CD4-positive, alpha-beta T cell treated with Interleukin-2 at 100 ng/mL for 4 hours (primary cell): Measurements from ENCODE around the gene CCSER1.

Experiments used
- DNase-seq: peaks from one replicate; pipeline ENCODE4 v3.0.0-alpha.2; 2020; ENCODE audit warnings: low spot score

CCSER1 gene

DNA sequence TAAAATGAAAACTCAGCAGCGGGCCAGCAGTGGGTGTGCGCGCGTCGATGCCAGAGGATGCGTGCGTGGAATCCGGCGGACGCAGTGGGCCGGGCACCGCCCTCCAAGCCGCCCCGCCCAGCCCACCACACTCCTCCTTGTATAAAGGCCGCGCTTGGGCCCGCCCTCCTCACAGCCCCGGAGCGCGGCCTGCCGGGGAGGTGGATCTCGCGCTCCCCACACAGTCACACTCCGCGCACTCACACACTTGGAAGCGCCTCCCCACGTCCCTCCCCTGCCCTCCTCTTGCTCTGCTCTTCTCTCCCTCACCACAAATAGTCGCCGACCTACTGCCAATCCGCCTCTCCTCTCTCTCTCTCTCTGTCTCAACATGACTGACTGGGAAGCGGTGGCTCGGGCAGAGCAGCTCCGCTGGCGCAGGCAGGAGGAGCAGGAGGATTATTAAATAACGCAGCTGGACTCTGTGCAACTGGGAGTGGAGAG is at the start of gene CCSER1:
Gene CCSER1, plus strand, starts transcription at position 172 of the 483 bp plus-strand sequence.
- peak; percentile 45 for DNase-seq

DNA sequence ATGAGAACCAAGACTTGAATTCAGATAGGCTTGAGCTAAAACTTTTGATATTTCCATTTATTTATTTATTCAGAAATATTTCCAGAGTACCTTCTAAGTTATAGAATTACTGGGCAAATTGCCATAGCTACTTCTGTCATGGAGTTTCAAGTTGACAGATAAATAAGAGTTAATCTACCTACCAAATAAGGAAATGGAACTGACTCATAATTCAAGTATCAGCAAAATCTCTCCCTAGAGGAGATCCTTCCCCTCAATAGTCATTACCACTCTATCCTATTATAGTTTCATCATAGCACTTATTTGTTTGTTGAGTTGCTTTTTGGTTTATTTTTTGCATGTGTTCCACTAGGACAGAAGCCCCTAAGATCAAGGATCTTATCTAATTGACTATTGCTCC is 48.8 kb upstream of the CCSER1 start:
- no peak for DNase-seq

DNA sequence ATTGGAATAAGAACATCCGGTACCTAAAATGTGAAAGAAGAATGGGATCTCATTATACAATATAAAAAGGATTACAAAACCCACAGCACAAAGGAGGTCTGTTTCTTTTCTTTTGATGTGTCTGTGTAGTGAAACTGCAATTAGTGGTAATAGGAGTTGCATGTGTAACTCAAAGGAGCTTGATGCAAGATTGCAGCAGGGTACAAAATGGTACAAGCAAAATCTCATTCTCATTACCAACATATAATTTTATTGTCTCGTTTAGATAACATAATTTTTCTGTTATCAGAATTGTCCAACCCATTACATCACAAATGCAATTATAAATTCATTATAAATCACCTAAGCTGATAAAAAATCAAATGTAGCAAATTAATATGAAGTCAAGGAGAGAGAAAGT is 47.1 kb upstream of the CCSER1 start:
- DNase-seq = no peak

DNA sequence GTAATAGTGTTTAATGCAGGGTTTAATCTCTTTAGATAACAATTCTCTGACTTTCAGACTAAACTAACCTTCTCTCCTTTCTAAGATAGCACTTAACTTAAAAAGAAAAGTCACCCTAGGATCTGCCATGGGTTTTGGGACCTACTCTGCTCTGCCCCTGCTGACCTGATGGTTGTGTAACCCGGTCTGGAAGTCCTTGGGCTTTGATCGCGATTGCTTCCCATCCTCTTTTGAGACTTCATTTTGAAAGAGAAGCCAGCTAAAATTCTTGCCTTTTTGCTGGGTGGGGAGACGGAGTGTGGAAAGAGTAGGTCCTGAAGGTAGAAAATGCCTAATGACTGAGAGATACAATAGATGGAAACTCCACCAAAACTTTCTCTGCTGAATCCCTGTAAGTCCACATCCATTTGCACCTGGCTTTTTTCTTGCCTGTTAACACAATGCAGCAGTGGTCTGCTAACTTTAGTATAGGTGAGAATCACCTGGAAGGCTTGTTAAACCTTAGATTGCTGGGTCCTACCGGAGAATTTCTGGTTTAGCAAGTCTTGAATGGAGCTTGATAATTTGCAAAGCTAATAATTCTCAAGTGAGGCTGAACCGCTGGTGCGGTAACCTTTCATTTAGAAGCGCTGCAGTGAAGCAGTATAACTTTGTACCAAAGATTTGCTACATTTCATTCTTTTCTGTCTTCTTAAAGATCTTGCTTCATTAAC is 45.6 kb upstream of the CCSER1 start:
- DNase-seq = no peak

DNA sequence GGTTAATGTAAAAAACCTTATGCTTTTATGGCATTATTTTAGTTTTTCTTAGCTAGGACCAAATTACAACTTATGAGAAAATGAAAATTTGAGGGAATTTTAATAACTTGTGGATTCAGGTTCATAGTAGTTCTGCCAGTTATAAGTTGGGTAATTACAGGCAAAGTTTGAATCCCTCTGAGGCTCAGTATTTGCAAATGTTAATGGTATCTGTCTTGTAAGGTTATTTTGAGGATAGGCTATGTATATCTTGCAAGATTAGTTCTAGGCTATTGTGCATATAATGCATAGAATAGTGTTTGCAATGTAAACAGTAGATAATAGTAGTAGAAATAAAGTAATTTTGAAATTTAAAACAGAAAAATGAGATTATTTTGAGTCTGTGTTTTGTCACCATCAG is 44.7 kb upstream of the CCSER1 start:
- no peak for DNase-seq

DNA sequence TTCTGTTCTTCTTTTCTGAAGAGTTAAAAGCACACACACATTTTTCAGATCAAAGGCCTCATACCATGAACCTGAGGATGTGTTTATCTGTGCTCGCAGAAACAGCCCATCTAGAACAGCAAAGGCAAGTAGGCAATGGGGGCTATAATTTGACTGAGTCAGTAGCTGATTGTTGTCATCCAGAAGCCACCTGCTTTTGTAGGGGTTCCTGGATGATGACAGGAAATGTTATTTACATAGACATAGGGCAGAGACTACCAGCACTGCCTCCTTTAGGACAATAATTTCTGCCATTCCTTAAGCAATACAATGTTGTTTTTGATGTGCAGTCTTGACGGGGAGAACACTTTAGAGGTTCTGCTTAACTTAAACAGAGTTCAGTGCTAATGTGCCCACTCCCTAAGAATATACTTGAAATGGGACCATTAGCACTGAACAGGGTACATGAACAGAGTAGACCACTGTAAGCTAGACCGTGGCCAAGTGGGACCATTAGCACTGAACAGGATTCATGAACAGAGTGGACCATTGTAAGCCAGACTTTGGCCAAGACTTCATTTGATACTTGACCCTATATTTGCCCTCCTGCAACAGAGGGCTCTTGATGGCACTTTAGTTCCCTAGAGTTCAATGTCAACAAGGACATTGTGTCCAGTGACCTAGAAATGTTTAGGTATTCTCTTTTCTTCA is 42.8 kb upstream of the CCSER1 start:
- no peak for DNase-seq

DNA sequence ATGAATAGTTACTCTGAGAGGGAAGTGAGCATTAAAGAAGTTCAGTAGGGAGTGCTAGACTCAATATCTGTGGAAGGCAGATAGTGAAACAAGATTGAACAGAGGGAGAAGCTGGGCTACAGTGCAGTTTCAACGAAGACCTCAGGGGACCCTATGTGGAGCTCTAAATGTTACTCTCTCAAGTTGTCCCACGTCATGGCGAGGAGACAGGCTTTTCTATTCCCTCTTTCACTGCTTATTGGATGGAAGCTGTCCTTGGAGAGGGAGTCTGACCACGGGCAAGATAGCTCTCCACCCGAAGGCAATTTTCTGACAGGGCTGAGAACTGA is 42.3 kb upstream of the CCSER1 start:
- no peak for DNase-seq

DNA sequence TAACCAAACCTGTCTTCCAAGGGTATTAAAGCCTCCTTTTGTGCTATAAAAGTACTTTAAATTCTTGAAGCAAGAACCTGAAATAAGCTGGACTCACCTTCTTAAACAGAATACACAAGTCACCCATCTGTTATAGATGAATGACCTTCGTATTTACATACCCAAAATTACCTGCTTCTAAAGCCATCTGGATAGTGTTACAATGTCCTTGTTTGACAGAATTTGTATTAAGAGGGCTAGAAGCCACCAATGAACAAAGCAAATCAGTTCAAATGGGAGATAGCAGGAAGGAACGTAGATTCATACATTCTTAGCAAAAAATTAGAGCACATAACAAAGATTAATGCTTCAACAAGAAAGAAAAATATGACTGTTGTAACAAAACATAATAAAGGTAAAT is 33.7 kb upstream of the CCSER1 start:
- DNase-seq = no peak

DNA sequence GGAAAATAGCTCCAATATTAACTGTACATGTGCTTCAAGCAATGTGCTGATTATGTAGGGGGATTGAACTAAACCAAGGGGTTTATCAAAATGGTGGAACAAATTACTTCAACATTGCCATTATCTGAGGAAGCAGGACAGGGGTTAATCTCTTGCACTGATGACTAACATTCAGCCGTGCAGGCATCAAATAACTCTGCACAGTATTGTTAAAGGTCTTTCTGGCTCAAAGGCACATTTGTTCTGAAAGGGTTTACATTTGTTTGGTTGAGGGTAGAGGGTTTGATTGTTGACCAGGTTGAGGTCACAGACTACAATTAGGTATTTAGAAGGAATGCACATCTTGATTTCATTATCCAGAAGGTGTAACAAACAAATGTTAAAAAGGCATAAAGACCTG is 32.2 kb upstream of the CCSER1 start:
- DNase-seq = no peak

DNA sequence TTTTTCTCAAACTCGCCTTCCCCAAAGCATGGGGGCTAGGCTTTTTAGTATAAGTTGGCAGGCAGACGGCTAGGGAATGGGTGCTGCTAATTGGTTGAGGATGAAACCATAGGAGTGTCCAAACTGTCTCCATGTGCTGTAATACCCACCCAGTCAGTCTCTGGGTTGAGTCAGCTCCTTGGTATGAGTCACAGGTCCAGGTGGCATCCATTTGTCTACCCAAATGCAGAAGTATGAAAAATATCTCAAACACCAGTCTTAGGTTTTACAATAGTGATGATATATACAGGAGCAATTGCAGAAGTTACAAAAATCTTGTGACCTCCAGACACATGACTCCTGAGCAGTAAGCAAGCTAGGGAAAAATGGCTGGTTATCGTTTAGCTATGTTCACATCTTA is 27.4 kb upstream of the CCSER1 start:
- DNase-seq = no peak

DNA sequence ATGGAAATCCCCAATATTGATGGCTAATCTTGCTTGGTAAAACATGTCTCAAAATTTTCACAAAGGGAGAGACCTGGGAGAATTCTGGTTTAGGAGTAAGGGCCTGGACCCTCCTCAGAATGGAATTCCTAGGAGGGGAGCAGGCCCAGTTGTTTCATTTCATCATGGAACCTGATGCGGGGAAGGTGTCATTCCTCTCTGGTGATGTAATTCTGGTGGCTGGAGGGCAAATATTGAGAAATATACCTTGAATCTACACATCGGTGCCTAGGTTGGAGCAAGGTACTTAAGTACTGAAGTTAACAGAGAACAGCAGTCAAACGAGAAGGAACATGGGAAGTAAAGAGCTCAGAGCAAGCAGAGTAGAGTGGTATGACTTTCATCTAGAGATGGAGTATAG is 23.2 kb upstream of the CCSER1 start:
- no peak for DNase-seq

DNA sequence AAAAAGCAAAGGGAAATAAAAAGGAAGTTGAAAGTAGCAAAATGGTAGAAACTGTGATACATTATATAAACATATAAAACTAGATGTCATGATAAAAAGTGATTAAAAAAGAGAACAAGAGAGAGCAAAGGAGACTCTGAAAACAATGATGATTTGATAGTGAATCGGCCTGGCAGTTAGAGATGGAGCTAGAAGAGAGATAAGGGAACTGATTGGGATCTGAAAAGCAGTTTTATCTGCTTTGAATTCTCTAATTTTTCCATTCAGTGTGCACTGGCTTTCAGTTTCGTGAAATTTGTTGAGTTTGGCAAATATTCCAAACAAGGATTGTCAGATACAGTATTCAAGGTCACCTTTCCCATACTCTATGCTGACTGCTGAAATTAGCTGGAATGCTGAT is 21.9 kb upstream of the CCSER1 start:
- DNase-seq = no peak

DNA sequence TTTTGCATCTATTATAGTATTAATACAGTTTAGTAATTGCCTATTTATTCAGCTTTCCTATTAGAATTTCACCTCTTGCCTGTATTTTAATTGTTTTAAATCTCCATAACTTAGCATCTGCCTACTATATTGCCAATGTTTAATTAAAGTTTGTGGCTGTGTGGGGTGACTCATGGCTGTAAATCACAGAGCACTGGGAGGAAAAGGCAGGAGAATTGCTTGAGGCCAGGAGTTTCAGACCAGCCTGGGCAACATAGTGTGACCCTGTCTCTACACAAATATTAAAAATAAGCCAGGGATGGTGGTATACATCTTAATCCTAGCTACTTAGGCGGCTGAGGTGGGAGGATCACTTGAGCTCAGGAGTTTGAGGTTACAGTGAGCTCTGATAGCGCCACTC is 14.5 kb upstream of the CCSER1 start:
- DNase-seq = no peak

DNA sequence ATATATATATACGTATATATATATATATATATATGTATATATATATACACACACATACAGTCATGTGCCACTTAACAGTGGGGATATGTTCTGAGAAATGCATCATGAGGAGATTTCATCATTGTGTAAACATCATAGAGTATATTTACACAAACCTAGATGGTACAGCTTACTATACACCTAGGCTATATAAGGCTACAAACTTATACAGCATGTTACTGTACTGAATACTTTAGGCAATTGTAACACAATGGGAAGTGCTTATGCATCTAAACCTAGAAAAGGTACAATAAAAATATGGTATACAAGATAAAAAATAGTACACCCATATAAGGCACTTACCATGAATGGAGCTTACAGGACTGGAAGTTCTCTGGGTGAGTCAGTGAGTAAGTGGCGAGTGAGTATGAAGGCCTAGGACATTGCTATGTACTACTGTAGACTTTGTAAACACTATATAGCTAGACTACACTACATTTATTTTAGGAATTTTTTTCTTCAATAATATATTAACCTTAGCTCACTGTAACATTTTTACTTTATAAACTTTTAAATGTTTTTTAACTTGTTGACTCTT is 13.2 kb upstream of the CCSER1 start:
- DNase-seq = no peak

DNA sequence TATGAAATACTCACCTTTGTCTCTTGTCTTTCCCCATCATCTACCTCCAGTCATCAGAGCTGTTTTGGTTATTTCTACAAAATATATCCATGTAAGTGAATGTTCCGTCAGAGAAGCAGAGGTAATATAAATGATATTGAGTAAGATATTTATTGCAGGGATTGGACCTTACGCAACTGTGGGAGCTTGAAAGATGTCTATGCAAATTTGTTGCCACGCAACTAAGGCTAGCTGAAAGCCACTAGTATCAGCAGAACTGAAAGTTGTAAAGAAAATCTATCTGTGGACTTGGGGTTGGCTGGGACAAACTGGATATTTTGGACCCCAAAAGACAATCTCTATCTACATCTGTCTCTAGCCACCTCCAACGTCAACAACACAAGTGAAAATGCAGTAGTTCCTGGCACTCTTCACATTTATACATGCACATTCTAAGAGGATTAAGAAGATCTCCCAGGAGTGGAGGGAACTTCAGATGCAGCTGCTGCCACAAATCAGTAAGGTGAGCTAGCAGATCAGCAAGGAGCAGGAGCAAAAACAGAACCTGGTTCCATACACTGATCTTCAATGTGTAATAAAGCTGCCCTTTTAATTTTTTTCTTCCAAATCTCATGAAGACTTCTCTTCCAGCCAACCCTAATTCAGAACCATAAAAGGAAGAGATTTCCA is 8.5 kb upstream of the CCSER1 start:
- DNase-seq = no peak

DNA sequence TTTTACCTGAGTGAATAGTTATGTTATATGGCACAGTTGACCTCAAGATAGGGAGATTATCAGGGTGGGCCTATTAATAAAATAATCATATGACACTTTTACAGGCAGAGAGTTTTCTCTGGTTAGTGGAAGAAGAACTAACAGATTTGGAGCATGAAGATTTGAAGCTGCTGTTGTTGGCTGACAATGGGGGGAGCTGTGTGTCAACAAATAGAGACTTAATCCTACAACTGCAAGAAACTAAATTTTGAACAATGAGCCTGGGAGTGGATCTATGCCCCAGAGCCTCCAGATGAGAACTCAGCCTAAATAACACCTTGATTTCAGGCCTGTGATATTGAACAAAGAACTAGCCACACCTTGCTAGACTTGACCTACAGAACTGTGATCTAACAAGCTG is 7.2 kb upstream of the CCSER1 start:
- no peak for DNase-seq

DNA sequence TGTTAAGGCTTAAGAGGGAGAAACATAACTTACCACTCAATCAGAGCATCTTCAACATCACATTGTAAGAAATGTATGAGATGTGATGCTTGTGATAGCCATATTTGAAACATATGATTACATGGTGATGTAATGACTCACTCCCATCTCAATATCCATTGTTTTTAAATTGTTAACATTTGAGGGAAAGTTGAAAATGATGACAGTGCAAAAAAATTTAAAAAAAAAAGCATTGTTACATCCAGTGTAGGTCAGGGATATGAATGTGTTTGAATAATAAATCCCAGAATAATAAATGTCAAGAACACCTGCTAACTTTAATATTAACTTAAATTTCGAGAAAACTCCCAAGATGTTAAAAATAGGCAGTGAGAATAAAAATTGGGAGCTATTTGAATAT is 6.4 kb upstream of the CCSER1 start:
- no peak for DNase-seq

DNA sequence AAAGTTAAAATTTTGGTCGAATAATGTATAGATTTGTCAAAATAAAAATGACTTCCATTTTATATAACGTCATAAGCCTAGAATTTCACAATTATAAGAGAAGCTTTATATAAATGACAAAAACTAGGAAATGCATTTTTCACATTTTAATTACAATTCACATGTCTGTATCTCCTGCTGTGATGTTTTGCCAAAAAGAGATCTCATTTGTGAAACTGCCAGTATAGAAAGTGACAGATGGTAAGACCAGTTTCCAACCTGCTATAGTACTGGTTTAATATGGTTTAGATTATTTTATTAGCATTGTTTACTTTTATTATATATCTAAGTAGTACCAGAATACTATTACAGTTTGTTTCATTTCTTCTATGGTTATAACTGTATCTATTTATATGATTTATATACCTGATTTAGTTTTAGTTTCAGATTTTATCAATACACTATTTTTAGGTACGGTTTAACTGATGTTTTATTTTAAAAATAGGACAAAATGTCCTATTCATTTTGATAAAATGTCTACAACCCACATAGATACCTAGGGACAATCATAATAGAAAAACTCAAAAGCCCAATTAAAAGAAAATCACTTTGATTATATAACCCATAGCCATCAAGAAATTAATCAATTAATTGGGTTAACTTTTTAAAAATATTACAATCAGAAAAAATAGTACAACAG is 5.4 kb upstream of the CCSER1 start:
- DNase-seq = no peak

DNA sequence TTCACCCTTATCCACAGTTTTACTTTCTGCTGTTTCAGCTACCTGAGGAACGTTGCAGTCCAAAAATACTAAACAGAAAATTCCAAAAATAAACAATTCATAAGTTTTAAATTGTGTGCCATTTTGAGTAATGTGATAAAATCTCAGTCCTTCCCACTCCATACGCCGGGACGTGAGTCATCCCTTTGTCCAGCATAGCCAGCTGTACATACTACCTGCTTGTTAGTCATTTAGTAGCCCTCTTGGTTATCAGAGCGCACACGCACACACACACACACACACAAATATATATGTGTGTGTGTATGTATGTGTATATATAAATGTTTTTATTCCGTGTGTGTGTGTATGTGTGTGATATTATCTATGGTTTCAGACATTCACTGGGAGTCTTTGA is 4.8 kb upstream of the CCSER1 start:
- DNase-seq = no peak

DNA sequence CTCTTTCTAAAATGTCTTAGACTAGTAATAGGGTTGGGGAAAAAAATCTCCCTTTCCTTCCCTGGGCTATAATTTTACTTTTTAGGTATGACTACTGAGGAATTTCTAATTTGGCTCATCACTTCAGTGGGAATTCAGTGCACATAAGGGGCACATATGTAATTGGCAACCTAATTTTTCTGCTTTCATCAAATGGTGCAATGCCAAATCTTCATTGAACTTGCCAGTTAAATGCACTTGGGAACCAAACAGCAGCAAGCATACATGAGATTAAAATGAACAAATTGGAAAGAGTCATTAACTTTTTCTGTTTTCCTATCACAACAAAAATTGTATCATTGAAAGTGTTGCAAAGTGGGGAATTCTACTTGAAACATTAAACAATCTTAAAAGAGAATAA is 2.9 kb upstream of the CCSER1 start:
- DNase-seq = no peak

DNA sequence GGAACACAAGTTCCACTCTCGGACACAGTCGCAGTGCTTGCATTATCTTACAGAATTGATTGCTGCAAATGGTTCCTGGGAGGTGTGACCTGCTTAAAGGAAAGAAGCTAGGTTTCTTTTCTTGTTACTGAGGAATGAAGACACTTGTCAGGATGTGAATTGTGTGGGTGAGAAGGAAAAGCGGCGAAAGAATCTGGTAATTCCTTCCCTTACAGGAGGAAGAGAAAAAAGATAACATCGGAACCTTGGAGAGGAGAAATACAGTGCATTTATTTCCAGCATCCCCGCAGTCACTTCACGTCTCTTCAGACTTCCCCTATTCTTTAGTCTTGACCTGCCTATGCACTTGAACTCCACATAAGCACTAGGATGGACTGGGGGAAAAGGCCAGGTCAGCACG is 389 bp upstream of the CCSER1 start:
- no peak for DNase-seq

DNA sequence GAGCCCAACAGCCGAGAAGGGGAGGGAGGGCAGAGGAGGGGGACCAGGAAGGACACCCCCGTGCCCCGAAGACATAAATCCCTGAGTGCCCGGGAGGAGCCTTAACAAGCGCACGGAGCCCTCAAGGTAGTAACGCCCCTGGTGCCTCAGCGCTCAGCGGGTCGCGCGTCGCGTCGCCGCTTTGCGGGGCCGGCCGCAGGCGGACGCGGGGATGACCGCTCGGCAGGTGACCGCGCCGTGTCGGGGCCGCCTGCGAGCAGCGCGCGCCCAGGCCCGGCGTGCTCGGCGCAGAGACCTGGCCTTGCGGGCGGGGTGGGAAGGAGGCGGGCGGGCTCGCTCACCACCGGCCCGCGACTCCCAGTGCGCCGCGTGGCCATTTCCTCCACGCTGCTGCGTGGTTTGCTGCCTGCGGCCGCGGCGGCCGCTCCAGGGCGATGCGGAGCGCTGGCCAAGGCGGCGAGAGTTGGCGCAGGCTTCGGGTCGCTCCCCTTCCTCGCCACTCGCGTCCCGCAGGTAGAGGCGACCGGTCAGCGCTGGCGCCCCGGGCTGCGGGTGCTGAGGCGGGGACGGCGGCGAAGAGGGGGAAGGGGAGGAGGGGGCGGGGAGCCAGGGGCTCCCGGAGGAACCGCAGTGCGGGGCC is 632 bp downstream of the CCSER1 start:
- no peak for DNase-seq
